MM.1S (cell line): ENCODE results near the gene THTPA.

Experiments
- CTCF ChIP-seq: fragments of 300-600 bp; sonication (generic); IDR thresholded peaks from 2 replicates; pipeline ENCODE4 v1.5.1; 2016; ENCODE audit warnings: antibody characterized with exemption, low read length, mixed read lengths
- EZH2 ChIP-seq: fragments of 300-600 bp; sonication (generic); optimal IDR thresholded peaks from 2 replicates; pipeline ENCODE3; 2017; ENCODE audit warnings: low read depth, mild to moderate bottlenecking, antibody characterized with exemption, low read length, mixed read lengths
- EZH2phosphoT487 ChIP-seq: fragments of 300-600 bp; sonication (generic); IDR thresholded peaks from 2 replicates; pipeline ENCODE4 v1.6.1; 2018; ENCODE audit warnings: antibody characterized with exemption, low read length

- TF ChIP-seq CTCF = no peak
- no peak for TF ChIP-seq EZH2phosphoT487
- no peak for TF ChIP-seq EZH2
Observed at GRCh38 chr14:23602181-23603095, 46.4 kb downstream of the THTPA start.
